HL-60 (cell line): ENCODE data around the gene FGD5.

Experiments used
- DNase-seq, 2 experiments: peaks; one replicate each; pipeline ENCODE4 v3.0.0-alpha.2; 2010 to 2020; ENCODE audit warnings: low read depth in 1 of 2, low spot score in 1 of 2
- H3K27ac ChIP-seq: fragments of 250-450 bp; sonication (Bioruptor Pico); replicated peaks from 2 replicates; pipeline ENCODE4 v1.5.1; 2020; ENCODE audit warnings: mild to moderate bottlenecking, moderate library complexity
- H3K27me3 ChIP-seq: fragments of 250-450 bp; sonication (Bioruptor Pico); 2 replicates; pipeline ENCODE4 v1.5.1; 2021; ENCODE audit warnings: mild to moderate bottlenecking, moderate library complexity; ENCODE audit not compliant: insufficient read depth, poor library complexity, severe bottlenecking
- H3K4me3 ChIP-seq: replicated peaks from 2 replicates; pipeline ENCODE4 v1.5.1; 2011; ENCODE audit warnings: mild to moderate bottlenecking, control low read depth, low read length; ENCODE audit not compliant: insufficient read depth
- CTCF ChIP-seq: IDR thresholded peaks from one replicate; pipeline ENCODE4 v1.5.1; 2011; ENCODE audit warnings: low read length, control low read depth, inconsistent platforms; ENCODE audit not compliant: insufficient read depth
- GABPA ChIP-seq: IDR thresholded peaks from 2 replicates; pipeline ENCODE4 v1.6.1; 2012; ENCODE audit warnings: low read depth
- POLR2AphosphoS5 ChIP-seq: IDR thresholded peaks from 2 replicates; pipeline ENCODE4 v1.6.1; 2012; ENCODE audit warnings: low read depth
- REST ChIP-seq: IDR thresholded peaks from 2 replicates; pipeline ENCODE4 v1.6.1; 2012; ENCODE audit warnings: low read depth; ENCODE audit not compliant: insufficient replicate concordance
- SPI1 ChIP-seq: IDR thresholded peaks from 2 replicates; pipeline ENCODE4 v1.6.1; 2012; ENCODE audit warnings: low read depth, mild to moderate bottlenecking, borderline replicate concordance

Gene FGD5

GRCh38 chr3:14788644-14789043 lies 30.1 kb upstream of the FGD5 start:
- Histone ChIP-seq H3K27ac (no peak overlapping the region), H3K4me3 (no peak overlapping the region), H3K27me3 (peaks cover 18% of the 10 kb centered on the region)
- no peak for TF ChIP-seq REST
- TF ChIP-seq CTCF, result no peak
- no peak for TF ChIP-seq GABPA
- TF ChIP-seq SPI1, result no peak
- no peak for DNase-seq

GRCh38 chr3:14789221-14789620 lies 29.5 kb upstream of the FGD5 start:
- Histone ChIP-seq H3K4me3 (no peak overlapping the region), H3K27ac (no peak overlapping the region), H3K27me3 (peaks cover 18% of the 10 kb centered on the region)
- TF ChIP-seq POLR2AphosphoS5, result no peak
- no peak for TF ChIP-seq REST
- TF ChIP-seq SPI1, result no peak
- no peak for TF ChIP-seq CTCF
- no peak for TF ChIP-seq GABPA
- DNase-seq, result no peak

GRCh38 chr3:14789640-14790285 lies 29.0 kb upstream of the FGD5 start:
- Histone ChIP-seq H3K27ac (no peak overlapping the region), H3K4me3 (no peak overlapping the region), H3K27me3 (peaks cover 21% of the 10 kb centered on the region)
- no peak for DNase-seq
- TF ChIP-seq SPI1, result no peak
- no peak for TF ChIP-seq REST
- no peak for TF ChIP-seq POLR2AphosphoS5
- no peak for TF ChIP-seq CTCF
- no peak for TF ChIP-seq GABPA
